H1 (cell line): ENCODE results near the gene OR4D6. TPM values are rescaled to one million over a fixed set of nuclear protein-coding genes. Genes with fewer than 3 reads are reported as not detected.

Source experiments
- CTCF ChIA-PET: fragments of 300-600 bp; sonication (Branson Sonifier 250); formaldehyde crosslinking; loops from one replicate; lab custom pipeline; 2021; ENCODE audit not compliant: partially characterized antibody; lab: Charles Lee
- POLR2A ChIA-PET: fragments of 300-600 bp; sonication (Branson Sonifier 250); formaldehyde crosslinking; loops from one replicate; lab custom pipeline; 2021; ENCODE audit warnings: inconsistent platforms; ENCODE audit not compliant: partially characterized antibody; lab: Charles Lee
- DNase-seq, 2 experiments: peaks; one replicate each; pipeline versions ENCODE4 v3.0.0 to v3.0.0-alpha.2; 2010 to 2022; ENCODE audit warnings: low spot score in 2 of 2, low read depth in 1 of 2, mixed read lengths in 1 of 2
- FAIRE-seq: peaks from 2 replicates; lab custom pipeline; 2011; peaks lifted over from hg19 to GRCh38; lab: Jason Lieb, UNC
- H2AFZ ChIP-seq: 2 replicates; pipeline ENCODE4 v1.8.1; 2012; ENCODE audit warnings: low read length, inconsistent platforms
- H2AK5ac ChIP-seq: 2 replicates; pipeline ENCODE4 v1.6.1; 2013; ENCODE audit warnings: low read depth, low read length
- H2BK120ac ChIP-seq: replicated peaks from 2 replicates; pipeline ENCODE3; 2013; ENCODE audit warnings: low read depth, low read length, inconsistent platforms
- H2BK12ac ChIP-seq: 2 replicates; pipeline ENCODE4 v1.6.1; 2013; ENCODE audit warnings: low read depth, low read length
- H2BK15ac ChIP-seq: 2 replicates; pipeline ENCODE4 v1.6.1; 2013; ENCODE audit warnings: low read length
- H2BK20ac ChIP-seq: 2 replicates; pipeline ENCODE4 v1.6.1; 2013; ENCODE audit warnings: low read length
- H2BK5ac ChIP-seq: 2 replicates; pipeline ENCODE4 v1.6.1; 2013; ENCODE audit warnings: low read depth, low read length
- H3K14ac ChIP-seq: 2 replicates; pipeline ENCODE4 v1.6.1; 2013; ENCODE audit warnings: inconsistent platforms; ENCODE audit not compliant: insufficient read length
- H3K18ac ChIP-seq: 2 replicates; pipeline ENCODE4 v1.6.1; 2013; ENCODE audit warnings: low read length; ENCODE audit errors: extremely low read depth
- H3K23ac ChIP-seq: 2 replicates; pipeline ENCODE4 v1.6.1; 2013; ENCODE audit warnings: inconsistent platforms; ENCODE audit not compliant: insufficient read length
- H3K23me2 ChIP-seq: 2 replicates; pipeline ENCODE4 v1.6.1; 2013; ENCODE audit warnings: low read depth, low read length
- H3K27ac ChIP-seq: 2 replicates; pipeline ENCODE4 v1.6.1; 2011; ENCODE audit warnings: low read depth, low read length, inconsistent platforms
- H3K27me3 ChIP-seq, 4 experiments: replicated peaks in 1 of 4; 1 replicate in 1 of 4; 2 replicates in 3 of 4; pipeline versions ENCODE4 v1.6.1 to v1.8.1; 2011 to 2013; ENCODE audit warnings: low read length in 3 of 4, mild to moderate bottlenecking in 3 of 4, inconsistent platforms in 2 of 4, mixed read lengths in 2 of 4, moderate library complexity in 1 of 4; ENCODE audit not compliant: control insufficient read depth in 3 of 4, insufficient read depth in 3 of 4; ENCODE audit errors: extremely low read depth in 1 of 4
- H3K36me3 ChIP-seq, 4 experiments: 2 replicates each; pipeline versions ENCODE4 v1.6.1 to v1.8.1; 2011 to 2013; ENCODE audit warnings: mild to moderate bottlenecking in 4 of 4, low read length in 3 of 4, moderate library complexity in 2 of 4, control low read depth in 1 of 4, inconsistent platforms in 1 of 4; ENCODE audit not compliant: insufficient read depth in 4 of 4, control insufficient read depth in 2 of 4
- H3K4ac ChIP-seq: replicated peaks from 2 replicates; pipeline ENCODE3; 2013; ENCODE audit warnings: low read length, low read depth, mixed read lengths, inconsistent platforms; ENCODE audit not compliant: insufficient read length
- H3K4me1 ChIP-seq, 4 experiments: replicated peaks in 1 of 4; 1 replicate in 1 of 4; 2 replicates in 3 of 4; pipeline versions ENCODE4 v1.6.1 to v1.8.1; 2011 to 2013; ENCODE audit warnings: low read length in 3 of 4, inconsistent platforms in 2 of 4, mixed read lengths in 1 of 4; ENCODE audit not compliant: insufficient read depth in 4 of 4, control insufficient read depth in 3 of 4
- H3K4me2 ChIP-seq, 2 experiments: 2 replicates each; pipeline versions ENCODE4 v1.6.1 to v1.8.1; 2011 to 2013; ENCODE audit warnings: low read depth in 2 of 2, low read length in 2 of 2, control low read depth in 1 of 2, inconsistent platforms in 1 of 2, mild to moderate bottlenecking in 1 of 2; ENCODE audit not compliant: insufficient read depth in 1 of 2
- H3K4me3 ChIP-seq, 4 experiments: fragments of 200-600, 300-600 bp in 1 of 4; sonication (generic), shearing (Covaris generic), sonication (Bioruptor Twin) in 1 of 4; 2 replicates each; pipeline versions ENCODE4 v1.5.1 to v1.8.1; 2011 to 2016; ENCODE audit warnings: low read length in 4 of 4, low read depth in 3 of 4, control low read depth in 2 of 4, inconsistent platforms in 2 of 4, mild to moderate bottlenecking in 2 of 4, mixed read lengths in 1 of 4, moderate library complexity in 1 of 4; ENCODE audit not compliant: insufficient read depth in 2 of 4; ENCODE audit errors: extremely low read depth in 1 of 4
- H3K56ac ChIP-seq: replicated peaks from 2 replicates; pipeline ENCODE3; 2013; ENCODE audit warnings: low read depth, mild to moderate bottlenecking, mixed read lengths, low read length, inconsistent platforms; ENCODE audit not compliant: insufficient read length
- H3K79me1 ChIP-seq: 2 replicates; pipeline ENCODE4 v1.6.1; 2013; ENCODE audit warnings: low read depth, low read length, control low read depth
- H3K79me2 ChIP-seq, 2 experiments: 2 replicates each; pipeline versions ENCODE4 v1.6.1 to v1.8.1; 2012 to 2013; ENCODE audit warnings: low read length in 2 of 2, mild to moderate bottlenecking in 2 of 2, inconsistent platforms in 1 of 2; ENCODE audit not compliant: insufficient read depth in 2 of 2, control insufficient read depth in 1 of 2
- H3K9ac ChIP-seq, 4 experiments: replicated peaks in 1 of 4; 1 replicate in 1 of 4; 2 replicates in 3 of 4; pipeline versions ENCODE4 v1.6.1 to v1.8.1; 2011 to 2013; ENCODE audit warnings: low read depth in 3 of 4, low read length in 3 of 4, control low read depth in 2 of 4, mild to moderate bottlenecking in 2 of 4, moderate library complexity in 2 of 4, inconsistent platforms in 1 of 4; ENCODE audit errors: extremely low read depth in 1 of 4
- H3K9me3 ChIP-seq, 2 experiments: 2 replicates each; pipeline versions ENCODE4 v1.6.1 to v1.8.1; 2012 to 2013; ENCODE audit warnings: mild to moderate bottlenecking in 2 of 2, moderate library complexity in 2 of 2, control low read depth in 1 of 2, inconsistent platforms in 1 of 2, low read depth in 1 of 2, low read length in 1 of 2, mixed read lengths in 1 of 2; ENCODE audit not compliant: insufficient read depth in 2 of 2
- H4K20me1 ChIP-seq, 2 experiments: replicated peaks in 1 of 2; 2 replicates each; pipeline versions ENCODE3 to v1.8.1; 2011 to 2013; ENCODE audit warnings: inconsistent platforms in 2 of 2, low read length in 2 of 2, mild to moderate bottlenecking in 1 of 2; ENCODE audit not compliant: insufficient read depth in 2 of 2, control insufficient read depth in 1 of 2
- H4K5ac ChIP-seq: 2 replicates; pipeline ENCODE4 v1.6.1; 2013; ENCODE audit warnings: low read length, low read depth, mixed read lengths, inconsistent platforms; ENCODE audit not compliant: insufficient read length
- H4K8ac ChIP-seq: 2 replicates; pipeline ENCODE4 v1.8.0; 2013; ENCODE audit warnings: mild to moderate bottlenecking, moderate library complexity, low read length, inconsistent platforms; ENCODE audit not compliant: insufficient read depth; ENCODE audit errors: extremely low read depth
- H4K91ac ChIP-seq: replicated peaks from 2 replicates; pipeline ENCODE3; 2013; ENCODE audit warnings: low read length, mixed read lengths, inconsistent platforms; ENCODE audit not compliant: insufficient read length
- BCL11A ChIP-seq, 2 experiments: IDR thresholded peaks; one replicate each; pipeline ENCODE4 v1.6.1; 2011; ENCODE audit warnings: low read depth in 2 of 2, low read length in 2 of 2, mild to moderate bottlenecking in 2 of 2
- GABPA ChIP-seq: IDR thresholded peaks from 2 replicates; pipeline ENCODE4 v1.6.1; 2011; ENCODE audit warnings: mild to moderate bottlenecking, low read length, moderate library complexity, borderline replicate concordance; ENCODE audit not compliant: insufficient read depth
- KDM1A ChIP-seq: fragments of 200-600, 300-600 bp; sonication (generic); IDR thresholded peaks from 2 replicates; pipeline ENCODE4 v1.7.1; 2016; ENCODE audit warnings: mild to moderate bottlenecking, low read length, borderline replicate concordance
- POLR2AphosphoS5 ChIP-seq: IDR thresholded peaks from 2 replicates; pipeline ENCODE4 v1.6.1; 2011; ENCODE audit warnings: low read depth, low read length
- WGBS, 2 experiments: shearing (Covaris generic) in 1 of 2; methylation state at CpG; one replicate each; pipeline versions ENCODE4 v1.1.6 to v1.1.7; 2013 to 2015; ENCODE audit warnings: low lambda C conversion rate in 2 of 2, mixed read lengths in 2 of 2, inconsistent platforms in 1 of 2, low coverage in 1 of 2, missing lambda C conversion rate in 1 of 2; ENCODE audit not compliant: insufficient replicate concordance in 2 of 2, insufficient coverage in 1 of 2, insufficient read length in 1 of 2; ENCODE audit errors: extremely low coverage in 1 of 2, missing lambda C conversion rate in 1 of 2; 5-methylcytosine and 5-hydroxymethylcytosine counted together
- polyA plus RNA-seq, 7 experiments: library from polyadenylated mRNA; depleted of rRNA in 3 of 7; stranded (reverse) in 5 of 7; unstranded in 2 of 7; fragments of >200 nt in 5 of 7; fragments of 200-250 nt in 2 of 7; gene quantifications; 1 replicate in 5 of 7; 2 replicates in 1 of 7; 4 replicates in 1 of 7; pipeline versions ENCODE4 v1.2.1 to v1.2.3, GENCODE V29; 2011 to 2013; ENCODE audit warnings: missing spikeins in 2 of 7, mixed read lengths in 2 of 7
- total RNA-seq: library from RNA; stranded (reverse); fragmentation: NEBNext Ultra II Directional; extraction: Animal tissue kit (Norgen Biotek cat#: 25700); gene quantifications from 2 replicates; pipeline ENCODE4 v1.2.1, GENCODE V29; 2021

Gene OR4D6
- total and polyA plus RNA-seq, 2 of the 8 experiments (the other 6 are each of a cell fraction or from before 2014, with no cell fraction given) = not detected

GRCh38 chr11:59425131-59425530 lies 31.6 kb upstream of the OR4D6 start:
- no peak overlapping the region for H3K9ac ChIP-seq

More at GRCh38 chr11:59425131-59425530, 31.6 kb upstream of the OR4D6 start:
- DNase-seq = no peak
- CTCF ChIA-PET = interaction anchor here (1.4 to 2.7 kb wide), 6 partner anchors 8 to 253 kb away, joined by 3 to 9 read pairs (median 5); partner anchors contain the start of genes DTX4 and OR5A1
- no peak for FAIRE-seq
- Histone ChIP-seq H4K8ac (no peak overlapping the region), H4K91ac (no peak overlapping the region), H3K4me3 (no peak overlapping the region), H2BK15ac (no peak overlapping the region), H3K9me3 (no peaks in the 10 kb centered on the region), H3K79me1 (no peaks in the 10 kb centered on the region), H4K5ac (no peak overlapping the region), H2AFZ (peak overlapping the region; percentile 91), H3K27ac (no peak overlapping the region), H3K23ac (no peak overlapping the region), H2BK20ac (no peak overlapping the region; the same call in 1 of the 2 replicates), H3K56ac (no peak overlapping the region), H3K27me3 (no peaks in the 10 kb centered on the region), H2BK12ac (no peak overlapping the region), H2BK5ac (no peak overlapping the region; the same call in 1 of the 2 replicates), H3K4me1 (peaks cover 3 to 7% (median 4%) of the 10 kb centered on the region in 4 experiments; a peak in 6 of 7 replicates), H3K14ac (no peak overlapping the region), H4K20me1 (no peaks in the 10 kb centered on the region), H3K79me2 (no peaks in the 10 kb centered on the region), H2AK5ac (no peak overlapping the region), H3K23me2 (no peaks in the 10 kb centered on the region), H3K36me3 (no peaks in the 10 kb centered on the region), H2BK120ac (no peak overlapping the region), H3K4me2 (no peak overlapping the region; a peak in 1 of 4 replicates), H3K18ac (no peak overlapping the region), H3K4ac (no peak overlapping the region)
- POLR2A ChIA-PET = interaction anchor here (1.5 kb wide), 2 partner anchors 170 to 253 kb away, joined by 4 to 5 read pairs; partner anchors contain the start of gene DTX4
- TF ChIP-seq KDM1A (no peak), POLR2AphosphoS5 (no peak), BCL11A (IDR thresholded peaks at IDR 0.05; ENCODE audit: low read depth in 2 of 2, low read length in 2 of 2) (no peak), GABPA (no peak)
- WGBS, 2 experiments = 70% methylated on average over 4 of the region's 4 CpGs; no CpG with 5 or more reads in 1 of the 2 experiments
